A549 (cell line): Measurements from ENCODE around the gene MYO1D. TPM values are rescaled to one million over a fixed set of nuclear protein-coding genes. Genes with fewer than 3 reads are reported as not detected.

ENCODE experiments used
- ATAC-seq, 2 experiments: fragments of 200-7000 bp in 1 of 2; fragments of >200 bp in 1 of 2; cut with Nextera tagmentation in 1 of 2; cut with Tn5 transposase in 1 of 2; 3 replicates each; pipeline versions ENCODE4 v1.8.0 to v1.9.1; 2018 to 2020; ENCODE audit warnings: mild to moderate bottlenecking in 1 of 2, moderate library complexity in 1 of 2
- CTCF ChIA-PET: fragments of 300-600 bp; sonication (Branson Sonifier 250); formaldehyde crosslinking; extraction: SDS; loops from one replicate; lab custom pipeline; 2021; ENCODE audit warnings: antibody characterized with exemption, inconsistent platforms; lab: Yijun Ruan, JAX
- POLR2A ChIA-PET: fragments of 350-600 bp; formaldehyde crosslinking; extraction: SDS; loops from one replicate; lab custom pipeline; 2021; ENCODE audit warnings: antibody characterized with exemption, inconsistent platforms; lab: Yijun Ruan, JAX
- DNase-seq, 2 experiments: peaks; one replicate each; pipeline versions ENCODE4 v3.0.0 to v3.0.0-alpha.2; 2011 to 2016; ENCODE audit warnings: low read depth in 1 of 2, low spot score in 1 of 2
- FAIRE-seq: peaks from 2 replicates; lab custom pipeline; 2011; peaks lifted over from hg19 to GRCh38; lab: Jason Lieb, UNC
- H3K27ac ChIP-seq, 2 experiments: fragments of >200 bp; sonication (Bioruptor Twin); formaldehyde crosslinking; 3 replicates each; pipeline ENCODE4 v1.5.1; 2016 to 2017
- H3K4me1 ChIP-seq: fragments of >200 bp; sonication (Bioruptor Twin); formaldehyde crosslinking; 3 replicates; pipeline ENCODE4 v1.6.1; 2016
- H3K4me2 ChIP-seq: fragments of >200 bp; sonication (Bioruptor Twin); formaldehyde crosslinking; 3 replicates; pipeline ENCODE4 v1.6.1; 2016
- H3K4me3 ChIP-seq: fragments of >200 bp; sonication (Bioruptor Twin); formaldehyde crosslinking; 3 replicates; pipeline ENCODE4 v1.5.1; 2016
- H3K9me3 ChIP-seq: fragments of >200 bp; sonication (Bioruptor Twin); formaldehyde crosslinking; 3 replicates; pipeline ENCODE4 v1.6.1; 2016
- CBX2 ChIP-seq: fragments of 200-600 bp; sonication (generic); IDR thresholded peaks from 2 replicates; pipeline ENCODE4 v1.6.1; 2016; ENCODE audit warnings: low read depth, mild to moderate bottlenecking, borderline replicate concordance
- CBX8 ChIP-seq: fragments of 200-600 bp; sonication (generic); IDR thresholded peaks from 2 replicates; pipeline ENCODE4 v1.6.1; 2016
- CHD2 ChIP-seq: fragments of 150-350 bp; IDR thresholded peaks from 2 replicates; pipeline ENCODE4 v1.6.1; 2014; ENCODE audit warnings: low read length; ENCODE audit not compliant: partially characterized antibody
- CHD4 ChIP-seq: fragments of 200-600 bp; sonication (generic); IDR thresholded peaks from 2 replicates; pipeline ENCODE4 v1.6.1; 2016; ENCODE audit warnings: antibody characterized with exemption, mild to moderate bottlenecking, borderline replicate concordance
- EHF ChIP-seq: fragments of 250-450 bp; sonication (Bioruptor Pico); IDR thresholded peaks from 2 replicates; pipeline ENCODE4 v1.5.0; 2020; ENCODE audit warnings: mild to moderate bottlenecking
- EHMT2 ChIP-seq: fragments of 200-600 bp; sonication (generic); IDR thresholded peaks from 2 replicates; pipeline ENCODE4 v1.6.1; 2016; ENCODE audit warnings: antibody characterized with exemption, low read depth, mild to moderate bottlenecking, moderate library complexity
- FOSL2 ChIP-seq, 2 experiments: fragments of 450-650 bp in 1 of 2; fragments of >200 bp in 1 of 2; sonication (Bioruptor Twin) in 1 of 2; formaldehyde crosslinking; IDR thresholded peaks; 2 replicates each; pipeline versions ENCODE4 v1.5.0 to v1.6.1; 2016 to 2020; ENCODE audit warnings: mild to moderate bottlenecking in 1 of 2, moderate library complexity in 1 of 2
- HDAC2 ChIP-seq: fragments of 200-600 bp; sonication (generic); IDR thresholded peaks from 2 replicates; pipeline ENCODE4 v1.6.1; 2016
- HOXA7 ChIP-seq: fragments of 250-450 bp; sonication (Bioruptor Pico); IDR thresholded peaks from 2 replicates; pipeline ENCODE4 v1.5.0; 2020; ENCODE audit warnings: mild to moderate bottlenecking, moderate library complexity
- HOXB5 ChIP-seq: fragments of 250-450 bp; sonication (Bioruptor Pico); IDR thresholded peaks from 2 replicates; pipeline ENCODE4 v1.5.0; 2020; ENCODE audit warnings: mild to moderate bottlenecking, moderate library complexity
- KDM5A ChIP-seq: fragments of 200-600 bp; sonication (generic); IDR thresholded peaks from 2 replicates; pipeline ENCODE4 v1.6.1; 2016; ENCODE audit warnings: antibody characterized with exemption, mild to moderate bottlenecking
- MYC ChIP-seq: IDR thresholded peaks from 2 replicates; pipeline ENCODE4 v1.6.1; 2012; ENCODE audit warnings: mild to moderate bottlenecking, inconsistent platforms, low read length, improper control_type of control experiment, borderline replicate concordance
- POLR2AphosphoS2 ChIP-seq: conservative IDR thresholded peaks from 2 replicates; pipeline ENCODE4 v1.6.1; 2012; ENCODE audit warnings: low read length, improper control_type of control experiment, inconsistent platforms
- SREBF2 ChIP-seq: fragments of 450-650 bp; IDR thresholded peaks from 2 replicates; pipeline ENCODE4 v1.6.1; 2014; ENCODE audit warnings: mild to moderate bottlenecking, moderate library complexity
- TFCP2L1 ChIP-seq: fragments of 250-450 bp; sonication (Bioruptor Pico); IDR thresholded peaks from 2 replicates; pipeline ENCODE4 v1.5.0; 2021; ENCODE audit warnings: mild to moderate bottlenecking
- TP53 ChIP-seq: fragments of 250-450 bp; sonication (Bioruptor Pico); IDR thresholded peaks from 2 replicates; pipeline ENCODE4 v1.5.0; 2021; ENCODE audit warnings: mild to moderate bottlenecking, moderate library complexity
- WGBS: methylation state at CpG from one replicate; pipeline ENCODE4 v1.1.6; 2017; ENCODE audit errors: missing lambda C conversion rate; 5-methylcytosine and 5-hydroxymethylcytosine counted together
- polyA plus RNA-seq, 4 experiments: library from polyadenylated mRNA; depleted of rRNA in 3 of 4; stranded (reverse); fragments of >200 nt; fragmentation: RNase III in 1 of 4; extraction: RNeasy Plus Mini Kit Qiagen cat#74134 plus additional on column Dnase treatment in 1 of 4; gene quantifications; 2 replicates in 3 of 4; 3 replicates in 1 of 4; pipeline ENCODE4 v1.2.3, GENCODE V29; 2011 to 2017
- TF ChIP-seq, protein P1 (sequence below): fragments of 200-600 bp; sonication (generic); IDR thresholded peaks from 2 replicates; pipeline ENCODE4 v1.6.1; 2016; ENCODE audit warnings: antibody characterized with exemption, mild to moderate bottlenecking, moderate library complexity
- TF ChIP-seq, protein P2 (sequence below): fragments of 450-650 bp; IDR thresholded peaks from 2 replicates; pipeline ENCODE4 v1.6.1; 2014; ENCODE audit warnings: antibody characterized with exemption
- TF ChIP-seq, protein P3 (sequence below): IDR thresholded peaks from 2 replicates; pipeline ENCODE4 v1.6.1; 2012

MYO1D gene
- polyA plus RNA-seq, 2 of the 4 experiments (the other 2 are of a cell fraction) = 2.8 to 4.2 TPM

DNA sequence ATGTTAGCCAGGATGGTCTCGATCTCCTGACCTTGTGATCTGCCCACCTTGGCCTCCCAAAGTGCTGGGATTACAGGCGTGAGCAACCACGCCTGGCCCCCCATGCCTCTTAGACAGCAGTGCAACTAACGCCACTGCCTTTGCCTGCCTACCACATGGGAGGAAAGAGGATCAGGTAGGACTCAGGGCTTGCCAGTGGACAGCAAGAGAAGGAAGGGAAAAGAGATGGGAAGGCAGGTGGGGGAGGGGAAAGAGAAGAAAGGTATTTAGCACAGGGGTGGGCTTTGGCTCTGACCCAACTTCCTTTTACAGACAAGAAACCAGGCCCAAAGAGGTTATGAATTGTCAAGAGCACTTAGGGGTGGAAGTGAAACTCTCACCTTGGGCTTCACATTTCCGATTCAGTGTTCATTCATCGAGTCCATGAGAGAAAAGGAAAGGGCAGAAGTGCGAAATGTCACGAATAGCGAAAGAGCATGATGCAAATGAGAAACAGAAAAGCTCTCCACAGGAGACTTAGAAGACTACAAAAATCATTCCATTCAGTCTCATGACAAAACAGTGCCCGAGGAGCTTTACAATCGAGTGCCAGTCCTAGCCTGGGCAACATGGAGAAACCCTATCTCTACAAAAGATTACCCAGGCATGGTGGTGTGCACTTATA is 353.8 kb downstream of the MYO1D start:
- Histone ChIP-seq H3K4me2 (no peak overlapping the region), H3K27ac (no peak overlapping the region)
- CTCF ChIA-PET = no interaction called here
- TF ChIP-seq HOXA7 (CRISPR knock-in tag) (no peak), HDAC2 (no peak), KDM5A (no peak), CHD2 (no peak), EHF (CRISPR knock-in tag) (no peak), SREBF2 (no peak), EHMT2 (no peak), FOSL2 (IDR thresholded peaks at IDR 0.05) (no peak), FOSL2 (CRISPR knock-in tag; IDR thresholded peaks at IDR 0.05) (no peak), TP53 (no peak), TFCP2L1 (CRISPR knock-in tag) (no peak)
- TF ChIP-seq, protein P1, sequence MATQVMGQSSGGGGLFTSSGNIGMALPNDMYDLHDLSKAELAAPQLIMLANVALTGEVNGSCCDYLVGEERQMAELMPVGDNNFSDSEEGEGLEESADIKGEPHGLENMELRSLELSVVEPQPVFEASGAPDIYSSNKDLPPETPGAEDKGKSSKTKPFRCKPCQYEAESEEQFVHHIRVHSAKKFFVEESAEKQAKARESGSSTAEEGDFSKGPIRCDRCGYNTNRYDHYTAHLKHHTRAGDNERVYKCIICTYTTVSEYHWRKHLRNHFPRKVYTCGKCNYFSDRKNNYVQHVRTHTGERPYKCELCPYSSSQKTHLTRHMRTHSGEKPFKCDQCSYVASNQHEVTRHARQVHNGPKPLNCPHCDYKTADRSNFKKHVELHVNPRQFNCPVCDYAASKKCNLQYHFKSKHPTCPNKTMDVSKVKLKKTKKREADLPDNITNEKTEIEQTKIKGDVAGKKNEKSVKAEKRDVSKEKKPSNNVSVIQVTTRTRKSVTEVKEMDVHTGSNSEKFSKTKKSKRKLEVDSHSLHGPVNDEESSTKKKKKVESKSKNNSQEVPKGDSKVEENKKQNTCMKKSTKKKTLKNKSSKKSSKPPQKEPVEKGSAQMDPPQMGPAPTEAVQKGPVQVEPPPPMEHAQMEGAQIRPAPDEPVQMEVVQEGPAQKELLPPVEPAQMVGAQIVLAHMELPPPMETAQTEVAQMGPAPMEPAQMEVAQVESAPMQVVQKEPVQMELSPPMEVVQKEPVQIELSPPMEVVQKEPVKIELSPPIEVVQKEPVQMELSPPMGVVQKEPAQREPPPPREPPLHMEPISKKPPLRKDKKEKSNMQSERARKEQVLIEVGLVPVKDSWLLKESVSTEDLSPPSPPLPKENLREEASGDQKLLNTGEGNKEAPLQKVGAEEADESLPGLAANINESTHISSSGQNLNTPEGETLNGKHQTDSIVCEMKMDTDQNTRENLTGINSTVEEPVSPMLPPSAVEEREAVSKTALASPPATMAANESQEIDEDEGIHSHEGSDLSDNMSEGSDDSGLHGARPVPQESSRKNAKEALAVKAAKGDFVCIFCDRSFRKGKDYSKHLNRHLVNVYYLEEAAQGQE = no peak
- TF ChIP-seq, protein P2, sequence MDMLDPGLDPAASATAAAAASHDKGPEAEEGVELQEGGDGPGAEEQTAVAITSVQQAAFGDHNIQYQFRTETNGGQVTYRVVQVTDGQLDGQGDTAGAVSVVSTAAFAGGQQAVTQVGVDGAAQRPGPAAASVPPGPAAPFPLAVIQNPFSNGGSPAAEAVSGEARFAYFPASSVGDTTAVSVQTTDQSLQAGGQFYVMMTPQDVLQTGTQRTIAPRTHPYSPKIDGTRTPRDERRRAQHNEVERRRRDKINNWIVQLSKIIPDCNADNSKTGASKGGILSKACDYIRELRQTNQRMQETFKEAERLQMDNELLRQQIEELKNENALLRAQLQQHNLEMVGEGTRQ = no peak
- TF ChIP-seq, all 56 proteins: peak for 0
- no peak for ATAC-seq
- no peak for FAIRE-seq
- no peak overlapping the region for H3K4me3 ChIP-seq
- H3K4me1 ChIP-seq = no peaks in the 10 kb centered on the region
- POLR2A ChIA-PET = no interaction called here
- DNase-seq = no peak
- 81% methylated on average over 11 of the region's 11 CpGs for WGBS
- H3K9me3 ChIP-seq = no peaks in the 10 kb centered on the region

DNA sequence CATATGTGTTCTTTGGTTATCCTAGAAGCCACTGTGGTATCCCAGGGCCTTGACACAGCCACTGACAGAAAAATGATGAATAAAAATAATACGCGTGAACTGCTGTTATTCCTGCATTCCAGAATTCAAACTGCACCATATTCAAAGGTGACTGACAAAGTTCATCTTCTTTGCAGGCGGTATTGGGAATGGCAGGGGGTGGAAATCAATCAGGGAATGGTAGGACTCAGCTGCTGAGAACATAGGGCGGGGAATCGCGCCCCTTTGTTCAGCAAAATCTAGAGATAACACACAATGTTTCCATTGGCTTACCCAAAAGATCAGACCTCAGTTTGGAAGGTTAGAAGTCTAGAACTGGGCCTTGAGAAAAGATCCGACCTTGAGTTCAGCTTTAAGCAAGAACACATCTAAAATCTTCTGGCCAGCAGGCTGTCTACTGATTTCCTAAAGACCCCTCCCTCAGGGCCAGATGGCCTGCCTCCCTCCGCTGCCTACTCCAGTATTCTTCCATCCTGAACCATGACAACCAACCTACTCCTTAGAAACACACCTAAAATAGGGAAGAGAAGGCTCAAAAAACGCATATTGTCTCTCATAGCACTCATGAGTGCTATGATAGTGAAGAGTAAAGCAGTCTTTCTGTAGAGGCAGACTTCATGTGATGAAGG is 356.1 kb downstream of the MYO1D start:
- no peak overlapping the region for H3K27ac ChIP-seq
- ChIA-PET POLR2A (no interaction called here), CTCF (interaction anchor here (1.0 kb wide), 1 partner anchor 356 kb away, joined by 3 read pairs; the partner anchor contains the start of gene MYO1D)
- H3K4me1 ChIP-seq = no peaks in the 10 kb centered on the region
- DNase-seq = no peak
- 79% methylated on average over 9 of the region's 9 CpGs for WGBS
- TF ChIP-seq HOXA7 (CRISPR knock-in tag) (no peak), HOXB5 (CRISPR knock-in tag) (no peak), CHD4 (no peak), POLR2AphosphoS2 (no peak), CBX2 (no peak), MYC (no peak), CBX8 (no peak)
- TF ChIP-seq, protein P1 = no peak
- TF ChIP-seq, protein P3, sequence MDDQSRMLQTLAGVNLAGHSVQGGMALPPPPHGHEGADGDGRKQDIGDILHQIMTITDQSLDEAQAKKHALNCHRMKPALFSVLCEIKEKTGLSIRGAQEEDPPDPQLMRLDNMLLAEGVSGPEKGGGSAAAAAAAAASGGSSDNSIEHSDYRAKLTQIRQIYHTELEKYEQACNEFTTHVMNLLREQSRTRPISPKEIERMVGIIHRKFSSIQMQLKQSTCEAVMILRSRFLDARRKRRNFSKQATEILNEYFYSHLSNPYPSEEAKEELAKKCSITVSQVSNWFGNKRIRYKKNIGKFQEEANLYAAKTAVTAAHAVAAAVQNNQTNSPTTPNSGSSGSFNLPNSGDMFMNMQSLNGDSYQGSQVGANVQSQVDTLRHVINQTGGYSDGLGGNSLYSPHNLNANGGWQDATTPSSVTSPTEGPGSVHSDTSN = no peak
- TF ChIP-seq, all 56 proteins: peak for 0
- no peak for ATAC-seq
- Histone ChIP-seq H3K4me2 (no peak overlapping the region), H3K4me3 (no peak overlapping the region), H3K9me3 (no peaks in the 10 kb centered on the region)
- FAIRE-seq = no peak
